OCI-LY1 (cell line): ENCODE data around the gene NIFK.

ENCODE experiments used
- H2AFZ ChIP-seq: fragments of 200-600 bp; sonication (generic), shearing (Covaris generic); 2 replicates; pipeline ENCODE4 v1.6.0; 2014; ENCODE audit warnings: antibody characterized with exemption, mild to moderate bottlenecking, low read length
- H3F3A ChIP-seq: fragments of 200-600 bp; sonication (generic), shearing (Covaris generic); 2 replicates; pipeline ENCODE4 v1.6.0; 2014; ENCODE audit warnings: mild to moderate bottlenecking, antibody characterized with exemption, low read length, moderate library complexity; ENCODE audit not compliant: insufficient read depth
- H3K27ac ChIP-seq: fragments of 200-600 bp; sonication (generic); 2 replicates; pipeline ENCODE4 v1.5.1; 2014; ENCODE audit warnings: low read length, mixed run types, mild to moderate bottlenecking, low read depth; ENCODE audit not compliant: poor library complexity, severe bottlenecking
- H3K27me3 ChIP-seq: fragments of 200-600 bp; sonication (generic); 2 replicates; pipeline ENCODE4 v1.6.0; 2014; ENCODE audit warnings: antibody characterized with exemption, mild to moderate bottlenecking, low read length, moderate library complexity; ENCODE audit not compliant: insufficient read depth
- H3K36me3 ChIP-seq: fragments of 200-600 bp; sonication (generic); 2 replicates; pipeline ENCODE4 v1.6.1; 2014; ENCODE audit warnings: mild to moderate bottlenecking, antibody characterized with exemption, low read length, moderate library complexity, mixed read lengths; ENCODE audit not compliant: insufficient read depth
- H3K4me1 ChIP-seq: fragments of 200-600 bp; sonication (generic); 2 replicates; pipeline ENCODE4 v1.5.1; 2014; ENCODE audit warnings: mild to moderate bottlenecking, low read length, moderate library complexity; ENCODE audit not compliant: insufficient read depth, severe bottlenecking
- H3K4me2 ChIP-seq: fragments of 200-600 bp; sonication (generic), shearing (Covaris generic); 2 replicates; pipeline ENCODE4 v1.6.1; 2014; ENCODE audit warnings: low read length
- H3K4me3 ChIP-seq: fragments of 200-600 bp; sonication (generic); 2 replicates; pipeline ENCODE4 v1.5.1; 2014; ENCODE audit warnings: low read length, low read depth, mild to moderate bottlenecking, mixed read lengths; ENCODE audit not compliant: poor library complexity, severe bottlenecking
- H3K79me2 ChIP-seq: fragments of 200-600 bp; shearing (Covaris generic); 2 replicates; pipeline ENCODE4 v1.6.1; 2016; ENCODE audit warnings: mixed run types, low read length, mixed read lengths; ENCODE audit not compliant: insufficient read depth
- H3K9ac ChIP-seq: fragments of 200-600 bp; sonication (generic), shearing (Covaris generic); 2 replicates; pipeline ENCODE4 v1.6.1; 2014; ENCODE audit warnings: mild to moderate bottlenecking, low read length, mixed read lengths
- H3K9me2 ChIP-seq: fragments of 200-600 bp; sonication (generic), shearing (Covaris generic); 2 replicates; pipeline ENCODE4 v1.6.1; 2014; ENCODE audit warnings: low read depth, mild to moderate bottlenecking, low read length, mixed read lengths
- H3K9me3 ChIP-seq: fragments of 200-600 bp; shearing (Covaris generic); 2 replicates; pipeline ENCODE4 v1.6.1; 2014; ENCODE audit warnings: low read length, mixed read lengths
- H4K20me1 ChIP-seq: fragments of 200-600 bp; sonication (generic), shearing (Covaris generic); 2 replicates; pipeline ENCODE4 v1.6.0; 2016; ENCODE audit warnings: mild to moderate bottlenecking, low read length; ENCODE audit not compliant: insufficient read depth
- EZH2 ChIP-seq: fragments of 200-600 bp; sonication (generic), shearing (Covaris generic); IDR thresholded peaks from 2 replicates; pipeline ENCODE4 v1.8.0; 2017; ENCODE audit warnings: borderline replicate concordance, mixed run types, mild to moderate bottlenecking, antibody characterized with exemption, low read length, moderate library complexity, mixed read lengths
- TF ChIP-seq, protein P1 (sequence below): fragments of 200-600 bp; sonication (generic), shearing (Covaris generic); IDR thresholded peaks from 2 replicates; pipeline ENCODE4 v1.5.1; 2017; ENCODE audit warnings: mild to moderate bottlenecking, antibody characterized with exemption, low read length, moderate library complexity, mixed read lengths

The NIFK gene

DNA sequence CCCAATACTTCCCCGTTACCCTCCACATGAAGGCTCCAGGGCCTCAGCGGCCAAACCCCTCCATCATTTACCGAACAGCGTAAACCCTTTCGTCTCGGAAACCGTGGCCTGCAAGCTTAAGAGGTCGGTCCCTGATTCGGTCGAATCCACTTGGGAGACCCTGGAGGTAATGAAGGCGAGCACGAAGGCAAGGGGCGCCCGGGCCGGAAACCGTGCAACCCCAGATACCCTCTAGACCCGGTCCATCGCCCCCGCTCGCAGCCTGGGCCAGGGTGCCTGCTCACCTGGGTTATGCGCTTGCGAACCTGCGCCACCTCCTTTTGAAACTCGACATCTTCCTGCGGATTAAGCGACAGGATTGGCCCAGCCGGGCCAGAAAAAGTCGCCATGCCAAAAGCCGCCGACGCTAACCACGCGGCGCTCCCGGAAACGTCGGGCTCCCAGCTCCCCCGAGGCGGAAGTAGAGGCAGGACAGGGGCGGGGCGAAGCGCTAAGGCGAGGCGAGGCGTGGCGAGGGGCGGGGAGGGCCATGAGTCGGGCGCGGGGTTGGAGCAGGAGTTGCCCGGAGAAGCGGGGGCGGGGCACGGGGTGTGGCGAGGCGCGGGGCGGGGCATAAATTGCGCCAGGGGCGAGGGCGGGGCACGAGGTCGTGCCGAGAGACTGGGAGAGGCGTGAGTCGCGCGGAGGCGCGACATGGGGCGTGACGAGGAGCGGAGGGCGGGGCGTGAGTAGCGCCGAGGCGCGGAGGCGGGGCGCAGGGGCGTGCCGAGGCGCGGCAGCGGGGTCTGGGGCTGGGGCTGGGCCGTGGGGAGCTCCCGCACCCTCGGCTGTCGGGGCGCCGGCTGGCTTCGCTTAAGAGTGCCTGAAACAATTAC is at the start of gene NIFK:
TSS of gene NIFK (minus strand) at position 414 of the 875 bp plus-strand sequence. CDS start at position 389, 25 bp downstream.
- H3K36me3 ChIP-seq = peaks cover 42% of the 10 kb centered on the region
- no peaks in the 10 kb centered on the region for H3K27me3 ChIP-seq
- peak within 1 kb of the TSS; percentile 88 for H3K4me3 ChIP-seq
- peaks cover 28% of the 10 kb centered on the region for H3K4me1 ChIP-seq
- peak within 1 kb of the TSS; percentile 68 for H3K27ac ChIP-seq
- no peaks in the 10 kb centered on the region for H3F3A ChIP-seq
- H3K4me2 ChIP-seq = peak within 1 kb of the TSS; percentile 91
- peak within 1 kb of the TSS; percentile 81 for H3K9ac ChIP-seq
- no peaks in the 10 kb centered on the region for H3K9me3 ChIP-seq
- TF ChIP-seq, protein P1, sequence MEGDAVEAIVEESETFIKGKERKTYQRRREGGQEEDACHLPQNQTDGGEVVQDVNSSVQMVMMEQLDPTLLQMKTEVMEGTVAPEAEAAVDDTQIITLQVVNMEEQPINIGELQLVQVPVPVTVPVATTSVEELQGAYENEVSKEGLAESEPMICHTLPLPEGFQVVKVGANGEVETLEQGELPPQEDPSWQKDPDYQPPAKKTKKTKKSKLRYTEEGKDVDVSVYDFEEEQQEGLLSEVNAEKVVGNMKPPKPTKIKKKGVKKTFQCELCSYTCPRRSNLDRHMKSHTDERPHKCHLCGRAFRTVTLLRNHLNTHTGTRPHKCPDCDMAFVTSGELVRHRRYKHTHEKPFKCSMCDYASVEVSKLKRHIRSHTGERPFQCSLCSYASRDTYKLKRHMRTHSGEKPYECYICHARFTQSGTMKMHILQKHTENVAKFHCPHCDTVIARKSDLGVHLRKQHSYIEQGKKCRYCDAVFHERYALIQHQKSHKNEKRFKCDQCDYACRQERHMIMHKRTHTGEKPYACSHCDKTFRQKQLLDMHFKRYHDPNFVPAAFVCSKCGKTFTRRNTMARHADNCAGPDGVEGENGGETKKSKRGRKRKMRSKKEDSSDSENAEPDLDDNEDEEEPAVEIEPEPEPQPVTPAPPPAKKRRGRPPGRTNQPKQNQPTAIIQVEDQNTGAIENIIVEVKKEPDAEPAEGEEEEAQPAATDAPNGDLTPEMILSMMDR = no peak
- TF ChIP-seq EZH2 = no peak
- H4K20me1 ChIP-seq = no peaks in the 10 kb centered on the region
- peaks cover 25% of the 10 kb centered on the region for H3K79me2 ChIP-seq
- no peak within 1 kb of the TSS for H2AFZ ChIP-seq
- H3K9me2 ChIP-seq = no peaks in the 10 kb centered on the region

DNA sequence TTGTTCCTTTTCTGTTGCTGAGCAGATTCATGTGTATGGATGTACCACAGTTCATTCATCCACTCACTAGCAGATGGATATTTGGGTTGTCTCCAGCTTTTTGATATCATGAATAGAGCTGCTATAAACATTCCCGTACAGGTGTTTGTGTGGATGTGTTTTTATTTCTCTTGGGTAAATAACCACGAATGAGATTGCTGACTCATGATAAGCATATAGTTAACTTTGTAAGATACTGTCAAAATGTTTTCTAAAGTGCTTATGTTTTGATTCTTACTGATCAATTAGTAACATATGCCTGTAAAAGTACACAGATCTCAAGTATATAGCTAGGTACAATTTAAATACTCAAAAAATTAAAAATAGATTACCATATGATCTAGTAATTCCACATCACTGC is 46.5 kb upstream of the NIFK start:
- Histone ChIP-seq H3K9me3 (no peaks in the 10 kb centered on the region), H3K4me1 (peaks cover 6% of the 10 kb centered on the region), H2AFZ (no peak overlapping the region), H3K36me3 (no peaks in the 10 kb centered on the region), H4K20me1 (no peaks in the 10 kb centered on the region), H3K4me2 (no peak overlapping the region), H3K27ac (no peak overlapping the region), H3K4me3 (no peak overlapping the region), H3F3A (no peaks in the 10 kb centered on the region), H3K9me2 (no peaks in the 10 kb centered on the region), H3K27me3 (no peaks in the 10 kb centered on the region), H3K79me2 (no peaks in the 10 kb centered on the region), H3K9ac (no peak overlapping the region)
- TF ChIP-seq, protein P1 = no peak
- TF ChIP-seq EZH2 = no peak

DNA sequence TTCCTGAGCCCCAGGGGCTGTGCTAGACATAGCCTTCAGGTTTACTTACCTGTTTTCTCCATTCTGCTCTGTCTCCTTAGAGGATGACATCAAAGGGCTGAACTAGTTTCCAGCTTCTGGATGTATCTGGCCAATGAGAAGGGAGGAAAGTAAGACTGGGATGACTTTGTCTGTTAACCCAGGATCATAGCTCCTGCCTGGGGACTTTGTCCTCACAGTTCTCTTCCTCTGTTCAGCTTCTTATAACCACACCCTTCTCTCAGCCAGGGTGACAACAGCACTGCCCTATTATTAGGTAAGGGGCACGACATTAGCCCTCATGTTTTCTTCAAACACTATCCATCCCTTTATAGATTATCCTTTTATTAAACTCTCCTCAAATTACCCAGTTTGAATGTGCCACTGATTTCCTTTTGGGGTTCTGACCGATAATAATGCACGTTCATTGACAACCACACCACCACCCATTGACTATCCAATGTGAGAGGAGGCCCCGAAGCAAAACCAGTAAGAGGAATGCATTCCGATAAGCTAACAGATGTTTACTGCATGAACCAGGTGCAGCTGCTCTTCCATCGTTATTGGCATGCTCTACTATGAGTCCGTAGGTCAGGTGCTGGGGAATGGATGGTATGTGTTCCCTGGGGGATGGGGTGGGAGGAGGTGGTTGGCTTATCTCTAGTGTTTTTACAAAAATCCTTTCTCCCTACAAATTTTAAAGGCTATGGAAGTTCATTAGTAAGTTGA is 42.2 kb upstream of the NIFK start:
- H3F3A ChIP-seq = no peaks in the 10 kb centered on the region
- no peaks in the 10 kb centered on the region for H3K79me2 ChIP-seq
- H4K20me1 ChIP-seq = no peaks in the 10 kb centered on the region

More for the DNA sequence above, 42.2 kb upstream of the NIFK start:
- TF ChIP-seq, protein P1 = no peak
- no peak for TF ChIP-seq EZH2
- H3K36me3 ChIP-seq = no peaks in the 10 kb centered on the region
- no peak overlapping the region for H2AFZ ChIP-seq
- H3K9ac ChIP-seq = no peak overlapping the region
- no peaks in the 10 kb centered on the region for H3K27me3 ChIP-seq
- peaks cover 31% of the 10 kb centered on the region for H3K4me1 ChIP-seq
- no peak overlapping the region for H3K4me3 ChIP-seq
- no peak overlapping the region for H3K27ac ChIP-seq
- no peaks in the 10 kb centered on the region for H3K9me3 ChIP-seq
- no peak overlapping the region for H3K4me2 ChIP-seq
- no peaks in the 10 kb centered on the region for H3K9me2 ChIP-seq
